HG03095 (cell line): ENCODE results near the gene ICAM4.
"Not testable (repeated sequence)": the region's sequence is repeated elsewhere in the genome, so short reads cannot be mapped to it uniquely, and the experiment has no call there.

Experiments used
- ATAC-seq: cut with Tn5 transposase; IDR thresholded peaks from one replicate; pipeline ENCODE4 v1.9.1; 2021; ENCODE audit warnings: moderate library complexity; ENCODE audit not compliant: unreplicated experiment

The ICAM4 gene

GRCh38 chr19:10268071-10268470, 18.7 kb upstream of the ICAM4 start:
- no peak for ATAC-seq

GRCh38 chr19:10269333-10270179, 17.2 kb upstream of the ICAM4 start:
- ATAC-seq: no peak

GRCh38 chr19:10270180-10270615, 16.6 kb upstream of the ICAM4 start:
- ATAC-seq: no peak

DNA sequence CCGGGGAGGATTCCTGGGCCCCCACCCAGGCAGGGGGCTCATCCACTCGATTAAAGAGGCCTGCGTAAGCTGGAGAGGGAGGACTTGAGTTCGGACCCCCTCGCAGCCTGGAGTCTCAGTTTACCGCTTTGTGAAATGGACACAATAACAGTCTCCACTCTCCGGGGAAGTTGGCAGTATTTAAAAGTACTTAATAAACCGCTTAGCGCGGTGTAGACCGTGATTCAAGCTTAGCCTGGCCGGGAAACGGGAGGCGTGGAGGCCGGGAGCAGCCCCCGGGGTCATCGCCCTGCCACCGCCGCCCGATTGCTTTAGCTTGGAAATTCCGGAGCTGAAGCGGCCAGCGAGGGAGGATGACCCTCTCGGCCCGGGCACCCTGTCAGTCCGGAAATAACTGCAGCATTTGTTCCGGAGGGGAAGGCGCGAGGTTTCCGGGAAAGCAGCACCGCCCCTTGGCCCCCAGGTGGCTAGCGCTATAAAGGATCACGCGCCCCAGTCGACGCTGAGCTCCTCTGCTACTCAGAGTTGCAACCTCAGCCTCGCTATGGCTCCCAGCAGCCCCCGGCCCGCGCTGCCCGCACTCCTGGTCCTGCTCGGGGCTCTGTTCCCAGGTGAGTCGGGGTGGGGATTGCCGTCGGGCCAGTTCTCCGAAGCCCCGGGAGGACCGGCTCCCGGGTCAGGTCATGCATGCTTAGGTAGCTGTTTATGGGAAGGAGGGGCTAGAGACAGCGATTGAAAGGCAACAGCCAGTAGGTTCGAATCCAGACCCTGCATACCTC, 15.9 kb upstream of the ICAM4 start, which contains the start of gene ICAM1:
Gene ICAM1, plus strand, starts transcription at position 505 of the 779 bp plus-strand sequence. Its CDS starts 40 bp downstream, at position 545.
- ATAC-seq: peak; percentile 44

GRCh38 chr19:10271543-10272086, 15.1 kb upstream of the ICAM4 start:
- ATAC-seq: peak; percentile 9

DNA sequence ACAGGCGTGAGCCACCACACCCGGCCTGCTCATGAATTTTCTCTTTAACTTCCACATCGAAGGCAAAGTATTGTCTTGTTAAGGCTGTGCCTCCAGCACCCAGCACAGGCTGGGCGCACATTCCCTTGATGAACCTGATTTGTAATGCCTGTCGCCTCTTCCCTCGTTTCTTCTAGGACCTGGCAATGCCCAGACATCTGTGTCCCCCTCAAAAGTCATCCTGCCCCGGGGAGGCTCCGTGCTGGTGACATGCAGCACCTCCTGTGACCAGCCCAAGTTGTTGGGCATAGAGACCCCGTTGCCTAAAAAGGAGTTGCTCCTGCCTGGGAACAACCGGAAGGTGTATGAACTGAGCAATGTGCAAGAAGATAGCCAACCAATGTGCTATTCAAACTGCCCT, 12.2 kb upstream of the ICAM4 start:
- ATAC-seq: no peak

DNA sequence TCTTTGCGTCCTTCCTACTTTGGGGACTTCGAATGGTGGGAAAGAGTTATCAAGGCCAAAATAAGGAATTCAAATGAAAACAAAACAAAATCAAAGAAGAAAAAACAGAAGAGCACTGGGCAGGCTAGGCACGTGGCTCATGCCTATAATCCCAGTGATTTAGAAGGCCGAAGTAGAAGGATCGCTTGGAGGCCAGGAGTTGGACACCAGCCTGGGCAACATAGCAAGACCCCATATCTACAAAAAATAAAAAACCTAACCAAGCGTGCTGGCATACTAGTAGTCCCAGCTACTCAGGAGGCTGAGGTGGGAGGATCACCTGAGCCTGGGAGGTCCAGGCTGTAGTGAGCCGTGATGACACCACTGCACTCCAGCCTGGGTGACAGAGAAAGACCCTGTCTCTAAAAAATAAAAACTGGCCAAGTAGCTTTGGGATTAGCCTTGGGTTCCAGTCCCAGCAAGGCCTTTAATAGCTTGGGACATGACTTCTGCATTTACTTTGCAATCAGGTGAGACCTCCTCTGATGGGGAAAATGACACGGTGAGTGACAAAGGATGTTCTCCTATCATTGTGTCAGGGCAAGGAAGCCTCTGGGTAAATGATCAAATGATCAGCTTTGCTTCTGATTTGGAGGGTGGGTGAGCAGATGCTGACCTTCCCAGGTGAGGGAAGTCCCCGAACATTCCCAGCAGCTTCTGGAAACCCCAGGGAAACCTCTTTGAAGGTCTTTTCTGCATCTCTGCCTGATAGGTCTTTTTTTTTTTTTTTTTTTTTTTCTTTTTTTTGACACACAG, 8.8 kb upstream of the ICAM4 start:
- no peak for ATAC-seq

DNA sequence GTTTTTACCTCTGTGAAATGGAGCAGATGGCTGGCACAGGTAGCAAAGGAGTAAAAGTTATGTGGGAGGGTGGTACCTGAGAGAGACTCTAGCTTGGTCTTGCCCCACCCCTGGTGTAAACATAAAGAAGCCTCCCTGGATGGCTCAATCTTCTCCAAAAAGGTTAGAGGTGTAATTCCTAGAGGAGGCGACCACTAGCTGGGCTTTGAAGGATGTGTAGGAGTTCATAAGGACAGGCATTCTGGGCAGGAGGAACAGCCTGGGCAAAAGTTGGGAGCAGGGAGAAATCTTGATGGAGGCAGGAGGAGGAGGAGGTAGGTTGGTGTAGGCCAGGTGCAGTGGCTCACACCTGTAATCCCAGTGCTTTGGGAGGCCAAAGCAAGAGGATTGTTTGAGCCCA, 7.8 kb upstream of the ICAM4 start:
- ATAC-seq: no peak

GRCh38 chr19:10279737-10280442, 6.9 kb upstream of the ICAM4 start:
- ATAC-seq: no peak

- not testable (repeated sequence) for ATAC-seq
Measured at GRCh38 chr19:10282043-10282442, 4.7 kb upstream of the ICAM4 start.

DNA sequence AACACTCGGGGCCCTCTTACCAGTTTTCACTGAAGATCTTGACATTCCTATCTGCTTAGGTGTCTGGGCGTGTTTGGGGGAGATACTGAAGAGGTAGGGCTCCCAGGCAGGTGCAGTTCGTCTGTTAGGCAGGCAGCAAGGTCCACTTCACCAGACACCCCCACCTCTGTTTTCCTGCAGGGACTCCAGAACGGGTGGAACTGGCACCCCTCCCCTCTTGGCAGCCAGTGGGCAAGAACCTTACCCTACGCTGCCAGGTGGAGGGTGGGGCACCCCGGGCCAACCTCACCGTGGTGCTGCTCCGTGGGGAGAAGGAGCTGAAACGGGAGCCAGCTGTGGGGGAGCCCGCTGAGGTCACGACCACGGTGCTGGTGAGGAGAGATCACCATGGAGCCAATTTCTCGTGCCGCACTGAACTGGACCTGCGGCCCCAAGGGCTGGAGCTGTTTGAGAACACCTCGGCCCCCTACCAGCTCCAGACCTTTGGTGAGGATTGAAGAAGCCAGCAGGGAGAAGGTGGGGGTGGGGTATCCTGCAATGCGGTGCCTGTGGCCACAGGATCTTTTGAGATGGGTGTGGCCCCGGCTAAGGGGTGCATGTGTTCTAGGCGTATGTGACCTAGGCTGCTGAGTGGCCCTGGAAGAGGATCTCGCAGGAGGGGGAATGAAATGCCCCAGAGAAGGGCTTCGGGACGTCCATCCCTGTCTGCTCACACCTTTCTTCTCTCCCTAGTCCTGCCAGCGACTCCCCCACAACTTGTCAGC, 3.3 kb upstream of the ICAM4 start:
- ATAC-seq: no peak

DNA sequence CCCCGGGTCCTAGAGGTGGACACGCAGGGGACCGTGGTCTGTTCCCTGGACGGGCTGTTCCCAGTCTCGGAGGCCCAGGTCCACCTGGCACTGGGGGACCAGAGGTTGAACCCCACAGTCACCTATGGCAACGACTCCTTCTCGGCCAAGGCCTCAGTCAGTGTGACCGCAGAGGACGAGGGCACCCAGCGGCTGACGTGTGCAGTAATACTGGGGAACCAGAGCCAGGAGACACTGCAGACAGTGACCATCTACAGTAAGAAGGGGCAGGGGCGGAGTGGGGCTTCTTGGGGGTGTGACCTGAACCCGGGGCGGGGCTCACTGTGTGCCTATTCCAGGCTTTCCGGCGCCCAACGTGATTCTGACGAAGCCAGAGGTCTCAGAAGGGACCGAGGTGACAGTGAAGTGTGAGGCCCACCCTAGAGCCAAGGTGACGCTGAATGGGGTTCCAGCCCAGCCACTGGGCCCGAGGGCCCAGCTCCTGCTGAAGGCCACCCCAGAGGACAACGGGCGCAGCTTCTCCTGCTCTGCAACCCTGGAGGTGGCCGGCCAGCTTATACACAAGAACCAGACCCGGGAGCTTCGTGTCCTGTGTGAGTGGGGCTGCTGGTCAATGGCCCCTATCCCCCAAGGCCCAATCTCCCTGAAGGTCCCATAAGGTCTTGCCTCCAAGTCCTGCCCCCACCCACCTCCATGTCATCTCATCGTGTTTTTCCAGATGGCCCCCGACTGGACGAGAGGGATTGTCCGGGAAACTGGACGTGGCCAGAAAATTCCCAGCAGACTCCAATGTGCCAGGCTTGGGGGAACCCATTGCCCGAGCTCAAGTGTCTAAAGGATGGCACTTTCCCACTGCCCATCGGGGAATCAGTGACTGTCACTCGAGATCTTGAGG, 2.4 kb upstream of the ICAM4 start:
- ATAC-seq: no peak

DNA sequence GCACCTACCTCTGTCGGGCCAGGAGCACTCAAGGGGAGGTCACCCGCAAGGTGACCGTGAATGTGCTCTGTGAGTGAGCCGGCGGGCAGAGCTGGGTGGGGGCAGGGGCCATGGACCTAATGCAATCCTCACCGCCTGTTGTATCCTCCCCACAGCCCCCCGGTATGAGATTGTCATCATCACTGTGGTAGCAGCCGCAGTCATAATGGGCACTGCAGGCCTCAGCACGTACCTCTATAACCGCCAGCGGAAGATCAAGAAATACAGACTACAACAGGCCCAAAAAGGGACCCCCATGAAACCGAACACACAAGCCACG, 1.8 kb upstream of the ICAM4 start:
- no peak for ATAC-seq

DNA sequence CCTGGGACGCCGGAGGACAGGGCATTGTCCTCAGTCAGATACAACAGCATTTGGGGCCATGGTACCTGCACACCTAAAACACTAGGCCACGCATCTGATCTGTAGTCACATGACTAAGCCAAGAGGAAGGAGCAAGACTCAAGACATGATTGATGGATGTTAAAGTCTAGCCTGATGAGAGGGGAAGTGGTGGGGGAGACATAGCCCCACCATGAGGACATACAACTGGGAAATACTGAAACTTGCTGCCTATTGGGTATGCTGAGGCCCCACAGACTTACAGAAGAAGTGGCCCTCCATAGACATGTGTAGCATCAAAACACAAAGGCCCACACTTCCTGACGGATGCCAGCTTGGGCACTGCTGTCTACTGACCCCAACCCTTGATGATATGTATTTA, 1.4 kb upstream of the ICAM4 start:
- ATAC-seq: no peak

DNA sequence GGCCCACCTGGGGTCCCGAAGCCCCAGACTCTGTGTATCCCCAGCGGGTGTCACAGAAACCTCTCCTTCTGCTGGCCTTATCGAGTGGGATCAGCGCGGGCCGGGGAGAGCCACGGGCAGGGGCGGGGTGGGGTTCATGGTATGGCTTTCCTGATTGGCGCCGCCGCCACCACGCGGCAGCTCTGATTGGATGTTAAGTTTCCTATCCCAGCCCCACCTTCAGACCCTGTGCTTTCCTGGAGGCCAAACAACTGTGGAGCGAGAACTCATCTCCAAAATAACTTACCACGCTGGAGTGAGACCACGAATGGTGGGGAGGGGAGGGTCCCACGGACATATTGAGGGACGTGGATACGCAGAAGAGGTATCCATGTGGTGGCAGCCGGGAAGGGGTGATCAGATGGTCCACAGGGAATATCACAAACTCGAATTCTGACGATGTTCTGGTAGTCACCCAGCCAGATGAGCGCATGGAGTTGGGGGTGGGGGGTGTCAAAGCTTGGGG, 2.0 kb downstream of the ICAM4 start:
- no peak for ATAC-seq

- no peak for ATAC-seq
Measured at GRCh38 chr19:10289167-10289835, 2.5 kb downstream of the ICAM4 start.

GRCh38 chr19:10289836-10290356, 3.1 kb downstream of the ICAM4 start, which contains the start of gene ICAM5:
ICAM5 (plus strand) TSS chr19:10289952; CDS start chr19:10290044, 92 bp downstream.
- ATAC-seq: no peak
